GM19468 (cell line): ENCODE results near the gene DGLUCY.
A peak's percentile ranks its signal among the peaks of the same experiment; 100 is the strongest.
"Not testable (repeated sequence)": the region's sequence is repeated elsewhere in the genome, so short reads cannot be mapped to it uniquely, and the experiment has no call there.

Source experiments
- ATAC-seq: cut with Tn5 transposase; IDR thresholded peaks from one replicate; pipeline ENCODE4 v1.9.1; 2021; ENCODE audit warnings: mild to moderate bottlenecking, moderate library complexity, moderate number of reproducible peaks; ENCODE audit not compliant: unreplicated experiment; ENCODE audit errors: extremely low read depth

Gene DGLUCY, protein sequence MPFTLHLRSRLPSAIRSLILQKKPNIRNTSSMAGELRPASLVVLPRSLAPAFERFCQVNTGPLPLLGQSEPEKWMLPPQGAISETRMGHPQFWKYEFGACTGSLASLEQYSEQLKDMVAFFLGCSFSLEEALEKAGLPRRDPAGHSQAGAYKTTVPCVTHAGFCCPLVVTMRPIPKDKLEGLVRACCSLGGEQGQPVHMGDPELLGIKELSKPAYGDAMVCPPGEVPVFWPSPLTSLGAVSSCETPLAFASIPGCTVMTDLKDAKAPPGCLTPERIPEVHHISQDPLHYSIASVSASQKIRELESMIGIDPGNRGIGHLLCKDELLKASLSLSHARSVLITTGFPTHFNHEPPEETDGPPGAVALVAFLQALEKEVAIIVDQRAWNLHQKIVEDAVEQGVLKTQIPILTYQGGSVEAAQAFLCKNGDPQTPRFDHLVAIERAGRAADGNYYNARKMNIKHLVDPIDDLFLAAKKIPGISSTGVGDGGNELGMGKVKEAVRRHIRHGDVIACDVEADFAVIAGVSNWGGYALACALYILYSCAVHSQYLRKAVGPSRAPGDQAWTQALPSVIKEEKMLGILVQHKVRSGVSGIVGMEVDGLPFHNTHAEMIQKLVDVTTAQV

DNA sequence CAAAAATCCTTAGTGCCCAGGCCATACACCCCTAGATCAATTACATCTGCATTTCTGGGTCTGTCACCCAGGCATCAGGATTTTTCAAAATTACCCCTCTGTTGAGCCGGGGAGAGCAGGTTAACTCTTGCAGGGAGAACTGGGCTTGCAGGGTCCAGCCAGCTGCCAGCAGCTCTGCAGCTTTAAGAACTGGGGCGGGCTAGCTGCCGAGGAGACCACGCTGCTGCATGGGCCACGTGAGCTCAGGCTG lies at the start of gene DGLUCY:
TSS of gene DGLUCY (plus strand) at position 245 of the 250 bp plus-strand sequence. CDS start 46,222 bp downstream, outside the sequence.
- ATAC-seq, result peak; percentile 35

DNA sequence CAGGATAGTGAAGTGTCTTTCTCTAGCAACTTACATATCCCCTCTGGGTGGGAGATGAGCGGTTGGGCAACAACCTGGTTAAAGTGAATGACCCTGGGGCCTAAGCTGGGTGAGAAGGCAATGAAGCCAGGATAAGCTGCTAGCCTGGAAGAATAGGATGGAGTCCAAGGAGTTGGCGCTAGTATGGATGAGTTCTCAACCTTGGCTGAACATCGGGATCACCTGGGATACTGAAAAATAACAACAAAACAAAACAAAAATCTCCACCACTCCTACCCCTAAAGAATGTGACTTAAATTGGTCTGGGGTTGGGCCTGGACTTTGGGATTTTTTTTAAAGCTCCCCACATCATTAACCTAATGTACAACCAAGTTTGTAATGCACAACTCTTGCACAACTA lies 48.6 kb upstream of the DGLUCY start:
- no peak for ATAC-seq

DNA sequence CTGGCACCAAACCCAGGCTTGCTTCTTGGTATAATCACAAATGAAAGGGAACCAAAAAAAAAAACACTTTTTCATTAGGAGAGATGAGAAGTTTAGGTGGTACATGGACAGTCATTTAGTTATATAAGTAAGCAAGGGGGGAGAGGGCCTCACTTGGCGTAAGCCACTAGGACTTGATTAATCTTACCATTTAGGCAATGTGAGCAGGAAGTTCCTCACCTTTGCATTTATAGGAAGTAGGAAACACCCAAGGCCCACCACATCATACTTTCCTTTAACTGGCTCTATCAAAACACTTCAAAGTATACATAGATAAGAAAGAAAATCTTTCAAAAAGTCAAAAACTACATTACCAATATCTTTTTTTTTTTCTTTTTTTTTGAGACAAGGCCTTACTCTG lies 46.7 kb upstream of the DGLUCY start:
- ATAC-seq, result no peak

DNA sequence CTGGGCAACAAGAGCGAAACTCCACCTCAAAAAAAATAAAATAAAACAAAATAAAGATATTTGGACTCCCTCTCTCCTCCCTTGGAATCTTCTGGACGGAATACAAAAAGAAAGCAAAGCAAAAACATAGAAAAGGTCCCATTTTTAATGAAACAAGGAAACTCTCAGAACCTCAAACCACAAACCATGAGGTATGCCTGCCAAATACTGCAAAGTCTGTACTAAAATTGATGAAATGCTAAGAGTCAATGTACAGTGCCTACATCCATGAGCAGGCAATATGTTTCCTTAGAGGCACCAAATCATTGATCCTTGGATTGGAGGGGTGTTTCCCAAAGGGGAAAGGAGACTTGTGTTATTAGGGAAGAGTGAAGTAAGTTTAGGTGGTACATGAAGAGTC lies 45.2 kb upstream of the DGLUCY start:
- no peak for ATAC-seq

DNA sequence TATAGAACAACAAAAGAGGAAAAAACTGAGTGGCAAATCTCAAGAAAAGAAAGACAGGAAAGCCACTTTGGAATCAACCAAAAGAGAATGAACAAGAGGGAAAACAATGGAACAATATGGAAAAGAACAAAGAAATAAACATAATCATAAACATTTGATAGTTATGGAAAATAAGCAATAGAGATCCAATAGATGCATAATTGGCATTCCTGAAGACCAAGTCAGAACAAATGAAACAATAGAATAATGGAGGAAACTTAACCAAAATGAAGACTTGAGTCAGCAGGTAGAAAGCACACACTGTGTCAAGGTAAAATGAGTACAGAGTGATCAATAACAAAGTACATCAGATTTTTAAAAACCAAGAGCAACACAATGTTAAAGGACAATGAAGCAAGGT lies 43.3 kb upstream of the DGLUCY start:
- no peak for ATAC-seq

DNA sequence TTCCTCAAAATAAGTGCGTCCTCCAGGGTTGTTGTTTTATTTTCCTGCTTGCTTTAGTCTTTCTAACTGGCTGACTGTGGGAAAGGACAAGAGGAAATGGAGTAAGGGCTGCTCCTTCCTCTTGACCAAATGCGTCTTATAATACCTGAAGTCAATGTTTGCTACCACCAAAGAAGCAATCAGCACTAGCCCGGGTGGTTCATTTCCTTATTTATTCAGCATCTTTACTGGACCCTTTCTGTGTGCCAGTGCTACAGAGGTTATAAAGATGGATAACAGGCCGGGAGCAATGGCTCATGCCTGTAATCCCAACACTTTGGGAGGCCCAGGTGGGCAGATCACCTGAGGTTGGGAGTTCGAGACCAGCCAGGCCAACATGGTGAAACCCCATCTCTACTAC lies 38.3 kb upstream of the DGLUCY start:
- no peak for ATAC-seq

DNA sequence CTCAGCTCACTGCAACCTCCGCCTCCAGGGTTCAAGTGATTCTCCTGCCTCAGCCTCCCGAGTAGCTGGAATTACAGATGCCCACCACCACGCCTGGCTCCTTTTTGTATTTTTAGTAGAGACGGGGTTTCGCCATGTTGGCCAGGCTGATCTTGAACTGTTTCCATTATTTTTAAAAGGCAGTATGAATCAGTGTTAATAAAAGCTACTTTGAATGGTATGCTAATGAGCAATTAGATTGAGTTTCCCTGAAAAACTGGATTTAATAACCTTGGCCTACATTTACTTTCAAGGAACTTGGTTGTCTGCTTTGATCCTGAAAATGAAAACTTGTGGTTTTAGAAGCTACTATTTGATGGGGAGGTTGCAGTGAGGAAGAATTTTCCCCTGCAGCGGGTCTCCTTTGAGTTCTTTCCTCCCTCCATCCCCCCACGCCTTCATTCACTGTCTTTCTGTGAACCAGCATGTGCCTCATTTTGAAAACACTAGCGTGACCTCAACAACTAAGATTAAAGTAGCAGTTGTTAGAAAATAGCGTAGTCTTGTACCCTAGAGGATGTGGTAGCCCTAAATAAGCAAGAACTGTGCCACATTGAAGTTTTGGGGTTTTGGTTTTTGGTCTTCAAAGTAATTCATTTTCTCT lies 35.7 kb upstream of the DGLUCY start:
- ATAC-seq, result no peak

DNA sequence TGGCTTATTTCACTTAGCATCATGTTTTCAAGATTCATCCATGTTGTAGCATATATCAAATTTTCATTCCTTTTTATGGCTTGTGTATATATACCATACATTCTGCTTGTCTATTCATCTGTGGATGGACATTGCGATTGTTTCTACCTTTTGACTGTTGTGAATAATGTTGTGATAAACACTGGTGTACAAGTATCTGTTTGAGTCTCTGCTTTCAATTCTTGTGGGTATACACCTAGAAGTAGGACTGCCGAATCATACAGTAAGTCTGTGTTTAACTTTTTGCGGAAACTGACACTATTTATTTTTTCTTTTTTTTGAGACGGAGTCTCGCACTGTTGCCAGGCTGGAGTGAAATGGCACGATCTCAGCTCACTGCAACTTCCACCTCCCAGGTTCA lies 33.8 kb upstream of the DGLUCY start:
- ATAC-seq, result no peak

DNA sequence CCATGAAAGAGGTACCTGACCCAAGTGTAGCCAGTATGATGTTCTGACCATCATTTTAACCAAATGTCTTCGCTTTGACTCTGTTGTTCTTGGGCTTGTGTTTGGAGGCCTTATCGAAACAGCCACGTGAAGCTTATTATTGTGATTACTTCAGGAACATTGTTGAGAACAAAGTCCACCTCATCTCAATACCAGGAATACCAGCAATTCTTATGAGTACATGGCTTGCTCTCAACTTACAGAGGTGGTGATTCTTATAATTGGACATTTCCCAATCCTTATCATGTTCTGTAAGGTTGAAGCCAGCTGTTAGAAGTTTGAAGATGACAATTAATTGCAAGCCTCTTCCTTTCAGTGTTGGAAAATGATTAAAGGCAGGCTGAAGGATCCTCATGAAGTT lies 31.6 kb upstream of the DGLUCY start:
- no peak for ATAC-seq

DNA sequence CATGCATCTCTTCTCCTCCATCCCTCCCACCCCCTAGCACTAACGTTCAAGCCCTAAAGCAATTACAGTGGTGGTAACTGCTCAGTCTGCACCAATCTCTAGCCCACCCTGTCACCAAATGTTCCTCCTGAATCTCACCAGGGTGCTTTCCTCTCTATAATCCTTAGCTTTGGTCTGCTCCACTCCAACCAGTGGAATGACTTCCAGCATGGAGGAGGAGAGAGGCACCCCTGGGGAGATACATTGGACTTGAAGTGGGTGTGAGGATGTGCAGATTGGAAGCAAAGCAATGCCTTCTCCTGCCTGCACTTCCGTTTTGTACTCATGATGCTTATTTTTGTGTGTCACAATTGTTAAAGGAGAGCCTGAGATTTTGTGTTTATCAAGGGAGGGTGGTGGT lies 29.4 kb upstream of the DGLUCY start:
- no peak for ATAC-seq

DNA sequence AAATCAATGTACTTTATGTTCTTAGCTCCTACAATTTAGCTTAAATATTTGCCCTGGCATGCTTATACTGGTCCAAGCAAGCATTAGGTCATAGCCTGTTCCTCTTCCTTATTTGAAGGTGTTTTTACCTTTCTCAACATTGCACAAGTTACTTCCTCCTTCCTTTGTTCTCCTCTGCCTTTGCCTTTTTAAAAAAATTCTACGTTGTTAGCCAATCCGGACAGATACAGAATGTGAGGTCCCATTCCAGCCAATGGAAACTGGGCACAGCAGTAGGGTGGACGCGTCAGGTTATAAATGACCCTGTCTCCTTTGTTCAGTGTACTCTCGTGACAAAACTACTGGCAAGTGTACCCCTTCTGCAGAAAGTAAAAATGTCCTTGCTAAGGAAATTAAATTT lies 26.4 kb upstream of the DGLUCY start:
- not testable (repeated sequence) for ATAC-seq

DNA sequence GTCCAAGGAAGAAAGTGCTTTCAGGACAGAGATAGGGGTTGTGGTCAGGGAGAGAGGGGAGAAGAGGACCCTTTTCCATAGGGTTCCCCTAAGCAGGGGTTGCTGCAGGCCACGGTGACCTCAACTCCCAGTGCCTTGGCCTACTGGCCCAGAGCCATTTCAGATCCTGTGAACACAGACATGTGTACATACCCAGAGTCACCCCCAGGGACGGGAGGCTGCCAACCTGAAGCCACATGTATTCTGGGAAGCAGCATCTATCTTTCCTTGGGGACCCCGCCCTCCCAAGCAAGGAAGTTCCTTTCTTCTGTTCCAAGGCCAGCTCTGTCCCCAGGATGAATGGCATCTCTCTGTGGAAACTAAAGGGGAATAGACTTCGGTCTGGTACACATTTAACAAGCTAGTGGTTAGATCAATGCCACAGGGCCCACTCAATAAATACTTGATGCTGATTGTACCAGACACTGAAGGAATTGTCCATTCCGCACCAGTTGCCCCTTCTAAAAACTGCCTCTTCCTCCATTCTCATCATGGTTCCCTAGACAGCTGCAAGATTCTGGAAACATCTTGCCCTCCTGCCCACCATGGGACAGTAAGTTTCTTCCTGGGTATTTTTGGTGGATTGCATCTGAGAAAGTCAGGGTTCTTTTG lies 25.2 kb upstream of the DGLUCY start:
- ATAC-seq, result no peak

DNA sequence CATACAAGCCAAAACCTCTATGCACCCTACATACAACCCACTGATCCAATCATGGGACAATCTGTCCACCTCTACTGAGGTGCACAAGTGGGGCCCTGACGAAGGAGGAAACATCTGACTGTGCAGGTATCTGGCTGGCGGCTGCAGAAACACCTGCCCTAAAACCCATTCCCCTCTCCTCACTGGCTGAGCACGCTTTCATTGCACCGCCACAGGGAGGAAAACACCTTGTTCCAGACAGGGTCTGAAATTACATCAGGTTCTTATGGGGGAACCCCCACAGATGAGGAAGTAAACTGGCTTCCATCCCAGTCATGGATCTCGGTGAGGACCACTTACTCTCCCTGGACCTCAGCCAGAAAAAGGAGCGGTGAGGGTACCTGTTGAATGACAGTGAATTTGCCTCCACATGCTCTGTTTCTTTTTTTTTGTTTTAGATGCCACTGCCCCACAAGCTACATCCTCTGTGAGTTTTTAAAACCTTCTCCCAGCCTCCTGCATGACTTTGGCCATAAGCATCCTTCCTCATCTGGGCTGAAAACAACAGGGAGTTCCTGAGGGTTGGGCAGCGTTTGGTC lies 23.8 kb upstream of the DGLUCY start:
- no peak for ATAC-seq

DNA sequence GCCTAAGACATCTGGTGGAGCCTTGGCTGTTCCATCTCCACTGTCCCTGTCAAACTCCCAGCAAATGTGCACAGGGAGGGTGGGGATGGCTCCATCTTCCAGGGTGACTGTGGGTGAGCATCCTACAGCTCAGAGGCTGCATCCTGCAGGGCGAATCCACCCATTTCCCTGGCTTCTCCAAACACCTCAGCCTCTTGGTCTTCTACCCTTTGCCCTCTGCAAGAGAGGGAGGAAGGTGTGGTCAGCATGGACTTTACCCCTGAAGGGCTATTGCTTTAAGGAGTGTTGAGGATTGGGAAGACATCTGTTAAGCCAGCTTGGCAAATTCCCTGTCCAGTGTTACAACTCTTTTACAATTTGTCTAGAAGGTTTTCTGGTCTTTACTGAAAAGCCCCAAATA lies 23.1 kb upstream of the DGLUCY start:
- ATAC-seq, result no peak

DNA sequence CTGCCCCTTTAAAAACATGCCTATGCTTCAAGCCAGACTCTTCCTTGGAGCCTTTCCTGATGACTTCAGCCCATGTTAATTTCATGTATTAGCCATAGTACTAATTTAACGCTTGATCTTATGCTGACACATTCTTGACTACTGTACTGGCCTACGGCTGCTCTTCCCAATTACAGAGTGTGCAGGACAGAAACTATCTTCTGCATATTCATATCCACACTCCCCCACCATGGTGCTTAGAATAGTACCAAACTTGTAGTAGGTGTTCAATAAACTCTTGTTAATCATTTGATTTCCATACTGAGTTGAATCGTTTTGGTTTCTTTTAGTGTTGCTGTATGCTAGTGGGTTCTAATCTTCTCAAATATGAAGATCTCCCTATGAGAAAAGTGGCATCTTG lies 21.8 kb upstream of the DGLUCY start:
- ATAC-seq, result no peak

DNA sequence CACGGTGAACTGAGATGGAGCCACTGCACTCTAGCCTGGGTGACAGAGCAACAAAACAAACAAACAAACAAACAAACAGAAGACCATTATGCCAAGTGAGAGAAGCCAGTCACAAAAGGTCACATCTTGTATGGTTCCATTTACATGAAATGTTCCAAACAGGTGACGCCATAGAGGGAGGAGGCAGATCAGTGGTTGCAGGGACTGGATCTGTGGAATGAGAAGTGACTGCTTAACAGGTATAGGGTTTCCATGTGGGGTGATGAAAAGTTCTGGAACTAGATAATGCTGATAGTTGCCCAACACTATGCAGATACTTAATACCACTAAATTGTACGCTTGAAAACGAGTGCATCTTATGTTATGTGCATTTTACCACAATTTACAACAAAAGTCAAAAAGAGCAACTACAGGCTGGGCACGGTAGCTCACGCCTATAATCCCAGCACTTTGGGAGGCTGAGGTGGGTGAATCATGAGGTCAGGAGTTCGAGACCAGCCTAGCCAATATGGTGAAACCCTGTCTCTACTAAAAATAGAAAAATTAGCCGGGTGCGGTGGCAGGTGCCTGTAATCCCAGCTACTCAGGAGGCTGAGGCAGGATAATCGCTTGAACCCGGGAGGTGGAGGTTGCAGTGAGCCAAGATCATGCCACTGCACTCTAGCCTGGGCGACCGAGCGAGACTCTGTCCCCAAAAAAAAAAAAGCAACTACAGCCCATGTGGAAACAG lies 20.0 kb upstream of the DGLUCY start:
- ATAC-seq, result not testable (repeated sequence)

DNA sequence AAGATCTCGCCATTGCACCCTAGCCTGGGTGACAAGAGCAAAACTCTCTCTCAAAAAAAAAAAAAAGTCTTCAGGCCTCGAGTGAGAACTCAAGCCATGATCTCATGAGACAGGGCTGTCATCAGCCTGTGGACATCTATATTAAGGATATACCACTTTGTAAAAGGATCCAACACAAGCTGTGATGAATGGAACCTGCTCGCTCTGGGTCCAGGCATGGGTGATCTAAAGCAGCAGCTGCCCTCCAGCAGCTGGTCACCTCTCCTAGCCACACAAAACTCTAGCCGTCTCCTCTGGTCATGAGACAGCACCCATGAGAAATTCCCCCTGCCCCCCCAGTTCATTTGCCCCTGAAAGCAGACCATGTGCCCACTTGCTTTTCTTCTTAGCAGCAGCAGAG lies 19.1 kb upstream of the DGLUCY start:
- no peak for ATAC-seq

DNA sequence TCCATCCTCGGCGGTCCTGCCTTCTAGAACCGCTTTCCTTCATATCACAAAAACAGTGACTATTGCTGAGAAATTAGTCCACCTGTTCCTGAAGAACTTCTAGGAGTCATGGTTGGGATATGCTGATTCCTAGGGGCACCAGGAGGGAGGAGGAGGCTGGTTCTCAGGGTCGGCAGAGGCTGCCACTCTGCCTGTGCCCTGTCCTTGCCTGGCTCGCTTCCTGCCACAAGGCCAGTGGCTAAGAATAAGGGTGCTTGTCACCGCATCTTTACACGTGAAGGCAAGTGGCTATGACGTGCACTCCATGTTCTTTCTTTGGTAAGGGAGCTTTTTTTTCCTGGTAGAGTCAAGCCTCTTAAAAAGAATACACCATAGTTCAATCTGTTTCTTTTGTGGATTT lies 18.7 kb upstream of the DGLUCY start:
- ATAC-seq, result no peak

DNA sequence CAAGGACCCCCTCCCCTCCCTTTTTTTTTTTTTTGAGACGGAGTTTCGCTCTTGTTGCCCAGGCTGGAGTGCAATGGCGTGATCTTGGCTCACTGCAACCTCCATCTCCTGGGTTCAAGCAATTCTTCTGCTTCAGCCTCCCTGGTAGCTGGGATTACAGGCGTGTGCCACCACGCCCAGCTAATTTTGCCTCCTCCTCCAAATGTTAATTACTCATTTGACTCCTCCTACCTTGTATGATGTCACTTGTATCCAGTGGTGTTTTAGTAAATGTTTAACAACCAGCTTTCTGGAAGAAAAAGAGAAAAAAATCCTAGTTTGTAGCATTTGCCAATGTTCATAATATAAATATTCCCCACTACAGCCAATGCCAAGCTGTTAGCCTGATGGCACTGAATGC lies 16.2 kb upstream of the DGLUCY start:
- ATAC-seq, result not testable (repeated sequence)

DNA sequence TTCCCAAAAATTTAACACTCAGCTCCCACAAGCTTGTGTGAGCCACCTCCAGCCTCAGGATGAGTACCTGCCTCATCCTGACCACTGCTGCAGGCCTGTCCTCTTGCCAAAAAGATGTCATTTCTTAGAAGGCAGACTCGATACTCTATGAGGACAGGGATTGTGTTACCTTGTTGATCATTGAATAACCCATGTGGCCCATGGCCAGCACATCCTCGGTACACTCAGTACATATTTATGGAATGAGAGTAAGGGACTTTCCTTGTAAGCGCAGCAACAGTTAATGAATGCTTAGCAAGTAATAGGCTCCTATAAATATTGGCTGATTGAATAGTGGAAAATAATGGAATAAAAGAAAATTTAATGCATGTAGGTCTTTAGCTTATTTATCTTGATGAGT lies 15.3 kb upstream of the DGLUCY start:
- no peak for ATAC-seq
